ENCODE data around the gene IL1RAPL2.

DNA sequence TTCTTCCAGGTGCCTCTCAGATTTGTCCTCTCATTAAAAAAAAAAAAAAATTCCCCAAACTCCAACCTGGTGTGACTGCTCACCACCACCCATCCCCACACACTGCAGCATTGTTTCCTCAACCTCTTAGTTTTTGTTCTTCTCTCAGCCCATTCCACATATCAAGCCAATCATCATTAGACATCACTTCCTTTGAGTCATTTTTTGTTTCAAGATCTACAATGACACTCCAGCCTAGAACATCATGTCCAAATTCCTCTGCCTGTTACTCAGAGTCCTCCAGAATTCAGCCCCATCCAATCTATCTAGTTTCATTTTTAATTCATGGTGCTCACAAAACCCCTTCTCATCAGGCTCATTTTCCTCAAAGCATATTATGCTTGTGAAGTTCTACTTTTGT, 917.0 kb downstream of the IL1RAPL2 start:
- TF ChIP-seq, protein P1, sequence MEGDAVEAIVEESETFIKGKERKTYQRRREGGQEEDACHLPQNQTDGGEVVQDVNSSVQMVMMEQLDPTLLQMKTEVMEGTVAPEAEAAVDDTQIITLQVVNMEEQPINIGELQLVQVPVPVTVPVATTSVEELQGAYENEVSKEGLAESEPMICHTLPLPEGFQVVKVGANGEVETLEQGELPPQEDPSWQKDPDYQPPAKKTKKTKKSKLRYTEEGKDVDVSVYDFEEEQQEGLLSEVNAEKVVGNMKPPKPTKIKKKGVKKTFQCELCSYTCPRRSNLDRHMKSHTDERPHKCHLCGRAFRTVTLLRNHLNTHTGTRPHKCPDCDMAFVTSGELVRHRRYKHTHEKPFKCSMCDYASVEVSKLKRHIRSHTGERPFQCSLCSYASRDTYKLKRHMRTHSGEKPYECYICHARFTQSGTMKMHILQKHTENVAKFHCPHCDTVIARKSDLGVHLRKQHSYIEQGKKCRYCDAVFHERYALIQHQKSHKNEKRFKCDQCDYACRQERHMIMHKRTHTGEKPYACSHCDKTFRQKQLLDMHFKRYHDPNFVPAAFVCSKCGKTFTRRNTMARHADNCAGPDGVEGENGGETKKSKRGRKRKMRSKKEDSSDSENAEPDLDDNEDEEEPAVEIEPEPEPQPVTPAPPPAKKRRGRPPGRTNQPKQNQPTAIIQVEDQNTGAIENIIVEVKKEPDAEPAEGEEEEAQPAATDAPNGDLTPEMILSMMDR (IDR thresholded peaks at IDR 0.05; ENCODE audit: low read depth, low read length, poor library complexity, severe bottlenecking): no peak
- no peak for TF ChIP-seq EZH2phosphoT487 (IDR thresholded peaks at IDR 0.05; ENCODE audit: borderline replicate concordance, low read length)

Measured in DOHH2 (cell line).